SK-MEL-5 (cell line): ENCODE measurements around the gene CDCP1. TPM values are rescaled to one million over a fixed set of nuclear protein-coding genes. Genes with fewer than 3 reads are reported as not detected.

Experiments used
- DNase-seq: peaks from one replicate; pipeline ENCODE4 v3.0.0-alpha.2; 2016; ENCODE audit warnings: low read depth, low spot score
- in situ Hi-C: cut with HindIII; loops from 2 replicates; pipeline ENCODE4 v1.10.0; 2016; ENCODE audit warnings: low sequenced_read_pairs, high pct_unique_total_duplicates, low pct_unique_long_range_greater_than_20kb
- total RNA-seq: library from RNA; depleted of rRNA; stranded (reverse); fragments of >200 nt; shearing (Covaris generic); gene quantifications from 2 replicates; pipeline ENCODE4 v1.2.3, GENCODE V29; 2014

Gene CDCP1
- total RNA-seq, 1 experiment from 2014 or later, result not detected

GRCh38 chr3:45125550-45126026 is 20.6 kb downstream of the CDCP1 start:
- in situ Hi-C loops, result no loop called here
- no peak for DNase-seq

- in situ Hi-C loops, result no loop called here
- no peak for DNase-seq
These were observed 21.2 kb downstream of the CDCP1 start for GRCh38 chr3:45124956-45125355.

GRCh38 chr3:45124352-45124751 is 21.8 kb downstream of the CDCP1 start:
- in situ Hi-C loops, result no loop called here
- DNase-seq, result no peak

GRCh38 chr3:45123581-45124269 is 22.5 kb downstream of the CDCP1 start:
- in situ Hi-C loops, result no loop called here

GRCh38 chr3:45123030-45123429 is 23.1 kb downstream of the CDCP1 start:
- in situ Hi-C loops, result no loop called here
- DNase-seq, result no peak

More at GRCh38 chr3:45123581-45124269, 22.5 kb downstream of the CDCP1 start:
- no peak for DNase-seq

GRCh38 chr3:45120359-45121158 is 25.6 kb downstream of the CDCP1 start:
- in situ Hi-C loops, result no loop called here
- no peak for DNase-seq

- in situ Hi-C loops, result no loop called here
- DNase-seq, result no peak
These were observed 26.3 kb downstream of the CDCP1 start for GRCh38 chr3:45119824-45120358.

- DNase-seq, result no peak
- in situ Hi-C loops, result no loop called here
These were observed 26.8 kb downstream of the CDCP1 start for GRCh38 chr3:45119376-45119775.

GRCh38 chr3:45118615-45119071 is 27.5 kb downstream of the CDCP1 start:
- no peak for DNase-seq
- in situ Hi-C loops, result no loop called here

GRCh38 chr3:45116350-45116749 is 29.8 kb downstream of the CDCP1 start:
- in situ Hi-C loops, result no loop called here
- no peak for DNase-seq

GRCh38 chr3:45113625-45114050 is 32.5 kb downstream of the CDCP1 start:
- DNase-seq, result no peak
- in situ Hi-C loops, result no loop called here

- no peak for DNase-seq
- in situ Hi-C loops, result no loop called here
These were observed 33.2 kb downstream of the CDCP1 start for GRCh38 chr3:45112939-45113338.

- no peak for DNase-seq
- in situ Hi-C loops, result no loop called here
These were observed 35.7 kb downstream of the CDCP1 start for GRCh38 chr3:45110509-45110833.

- no peak for DNase-seq
- in situ Hi-C loops, result no loop called here
These were observed 36.2 kb downstream of the CDCP1 start for GRCh38 chr3:45109771-45110508.

GRCh38 chr3:45106874-45107273 is 39.3 kb downstream of the CDCP1 start:
- in situ Hi-C loops, result no loop called here

GRCh38 chr3:45105855-45106671 is 40.1 kb downstream of the CDCP1 start:
- in situ Hi-C loops, result no loop called here
- peak; percentile 30 for DNase-seq

More at GRCh38 chr3:45106874-45107273, 39.3 kb downstream of the CDCP1 start:
- no peak for DNase-seq
